HCEC 1CT (cell line): ENCODE measurements around the gene GRIK3.
"Not testable (repeated sequence)": the region's sequence is repeated elsewhere in the genome, so short reads cannot be mapped to it uniquely, and the experiment has no call there.

Source experiments
- DNase-seq: peaks from one replicate; pipeline ENCODE4 v3.0.0-alpha.2; 2017

The GRIK3 gene

GRCh38 chr1:36776256-36776655 is 258.1 kb downstream of the GRIK3 start:
- DNase-seq: no peak

GRCh38 chr1:36775716-36776115 is 258.6 kb downstream of the GRIK3 start:
- DNase-seq: no peak

DNA sequence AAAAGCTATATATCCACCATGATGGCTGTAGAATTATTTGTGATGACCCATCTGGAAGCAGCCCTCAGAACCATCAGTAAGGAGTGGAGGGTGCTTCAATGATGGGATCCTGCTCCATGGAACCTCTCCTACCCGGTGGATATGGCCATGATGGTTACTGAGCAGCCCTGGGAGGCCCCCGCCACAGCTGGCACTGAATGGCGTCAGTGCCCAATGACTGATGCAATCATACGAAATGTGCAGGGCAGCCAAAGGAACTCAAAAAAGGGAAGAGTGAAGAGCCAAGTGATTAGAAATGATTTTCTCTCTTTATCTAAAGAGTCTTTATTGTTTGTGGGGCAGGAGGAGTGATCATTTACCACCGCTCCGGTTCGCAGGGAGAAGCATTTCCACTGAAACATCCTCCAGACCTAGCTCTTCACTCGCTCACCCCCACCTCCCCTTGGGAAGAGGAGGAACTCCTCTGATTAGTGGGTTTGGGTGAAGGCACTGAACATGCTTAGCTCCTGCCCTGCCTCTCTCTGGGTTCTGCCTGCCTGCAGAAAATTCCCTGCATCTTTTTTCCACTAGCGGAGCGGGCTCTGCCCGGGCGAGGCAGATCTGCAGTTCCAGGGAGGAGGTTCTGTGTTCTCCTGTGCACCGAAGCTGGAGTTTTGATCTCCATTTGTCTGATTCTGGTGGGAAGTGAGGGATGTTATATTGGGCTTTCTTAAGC is 260.3 kb downstream of the GRIK3 start:
- DNase-seq: no peak

DNA sequence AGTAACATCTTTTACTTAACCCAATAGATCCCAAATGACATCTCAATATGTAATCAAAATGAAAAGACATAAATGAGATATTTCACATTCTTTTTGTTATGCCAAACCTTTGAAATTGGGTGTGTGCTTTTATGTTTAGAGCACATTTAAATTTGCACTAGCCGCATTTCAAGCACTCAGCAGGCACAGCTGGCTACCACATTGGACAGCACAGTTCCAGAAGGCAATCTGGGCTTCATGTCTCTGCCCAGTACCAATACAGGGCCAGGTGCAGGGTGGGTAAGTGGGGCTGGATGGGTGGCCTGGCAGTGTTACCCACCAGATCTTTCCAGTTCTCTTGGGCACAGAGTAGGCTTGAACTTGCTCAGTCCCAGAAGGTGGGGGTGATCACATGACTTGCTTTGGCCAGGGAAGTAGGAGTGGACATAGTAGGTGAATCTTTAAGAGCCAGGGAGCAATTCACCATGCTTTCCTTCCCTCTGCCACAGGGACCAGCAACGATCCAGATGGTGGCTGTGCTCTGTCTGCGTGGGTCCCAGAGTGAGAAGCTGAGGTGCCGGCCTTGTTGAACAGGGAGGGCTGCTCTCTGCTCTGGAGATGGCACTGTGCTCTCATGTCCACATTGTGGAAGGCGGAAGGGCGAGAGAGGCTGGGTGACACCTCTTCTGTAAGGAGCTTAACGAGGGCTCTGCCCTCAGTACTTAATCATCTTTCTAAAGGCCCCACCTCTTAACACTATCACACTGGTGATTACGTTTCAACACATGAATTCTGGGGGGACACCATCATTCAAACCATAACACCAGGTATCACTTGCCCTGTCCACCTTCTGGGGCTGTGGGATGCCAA is 261.4 kb downstream of the GRIK3 start:
- no peak for DNase-seq

- no peak for DNase-seq
These were observed 262.5 kb downstream of the GRIK3 start for GRCh38 chr1:36771660-36772284.

DNA sequence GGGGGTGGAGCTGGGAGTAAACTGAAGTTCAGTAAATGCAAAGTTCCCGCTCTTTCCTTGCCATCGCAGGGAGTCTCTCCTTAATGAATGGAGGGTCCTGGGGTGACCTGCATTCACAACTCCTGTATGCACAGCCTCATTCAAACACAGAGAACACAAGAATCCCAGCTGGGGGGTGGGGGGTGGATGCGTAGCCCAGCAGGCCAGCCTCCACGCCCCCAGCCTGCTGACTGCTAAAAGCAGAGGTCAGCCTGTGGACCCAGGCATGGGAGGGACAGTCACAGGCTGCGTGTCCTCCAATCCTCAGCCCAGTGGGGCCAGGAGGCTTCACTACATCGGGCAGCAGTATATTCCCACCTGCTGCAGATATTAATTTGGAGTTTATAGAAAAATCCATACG is 263.1 kb downstream of the GRIK3 start:
- no peak for DNase-seq

DNA sequence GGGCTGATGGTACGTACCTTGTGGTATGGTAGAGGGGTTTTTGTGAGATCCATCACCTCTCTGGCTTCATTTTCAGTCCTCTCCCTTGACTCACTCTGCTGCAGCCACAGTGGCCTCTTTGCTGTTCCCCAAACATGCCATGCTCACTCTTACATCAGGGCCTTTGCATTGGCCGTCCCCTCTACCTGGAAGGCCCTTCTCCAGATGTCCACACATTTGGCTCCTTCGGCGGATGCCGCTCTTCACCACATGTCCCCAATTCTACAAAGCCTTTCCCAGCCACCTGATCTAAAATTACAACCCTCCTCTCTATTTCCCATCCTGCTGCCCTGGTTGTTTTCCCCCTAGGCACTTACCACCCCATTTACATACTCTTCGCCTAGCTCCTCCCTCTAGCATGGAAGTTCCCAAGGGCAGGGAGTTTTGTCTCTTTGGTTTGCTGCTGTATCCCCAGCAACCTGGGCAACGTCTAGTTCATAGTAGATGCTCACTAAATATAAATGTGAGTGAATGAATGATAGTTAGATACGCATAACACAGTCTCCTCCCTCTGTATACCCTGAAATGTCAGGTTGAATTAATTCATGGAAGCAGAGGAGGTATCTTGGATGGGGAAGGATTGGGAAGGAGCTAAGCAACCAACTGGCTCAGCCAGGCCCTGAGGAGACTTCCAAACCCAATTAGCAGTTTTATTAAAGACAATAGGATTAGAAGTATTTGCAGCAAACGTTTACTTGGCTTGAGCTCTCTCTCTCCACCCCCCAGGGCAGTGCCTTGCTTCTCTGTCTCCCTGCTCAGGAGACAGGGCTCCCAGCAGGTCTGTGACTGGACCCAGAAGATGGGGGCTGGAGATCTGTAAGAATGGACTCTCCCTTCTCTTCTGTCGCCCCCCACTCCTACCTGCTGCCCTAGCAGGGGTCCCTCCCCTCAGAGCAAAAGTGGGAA is 264.2 kb downstream of the GRIK3 start:
- DNase-seq: no peak

GRCh38 chr1:36768486-36769178 is 265.7 kb downstream of the GRIK3 start:
- DNase-seq: no peak

DNA sequence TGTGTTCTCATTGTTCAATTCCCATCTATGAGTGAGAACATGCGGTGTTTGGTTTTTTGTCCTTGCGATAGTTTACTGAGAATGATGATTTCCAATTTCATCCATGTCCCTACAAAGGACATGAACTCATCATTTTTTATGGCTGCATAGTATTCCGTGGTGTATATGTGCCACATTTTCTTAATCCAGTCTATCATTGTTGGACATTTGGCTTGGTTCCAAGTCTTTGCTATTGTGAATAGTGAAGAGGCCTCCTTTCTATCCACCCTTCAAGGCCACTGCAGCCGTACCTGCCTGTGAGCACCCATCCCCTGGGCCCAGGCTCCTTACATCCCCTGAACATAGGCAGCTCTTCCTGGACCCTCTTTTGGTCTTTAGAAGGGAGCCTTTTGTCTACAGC is 266.9 kb downstream of the GRIK3 start:
- DNase-seq: not testable (repeated sequence)

GRCh38 chr1:36766481-36766880 is 267.8 kb downstream of the GRIK3 start:
- DNase-seq: no peak

DNA sequence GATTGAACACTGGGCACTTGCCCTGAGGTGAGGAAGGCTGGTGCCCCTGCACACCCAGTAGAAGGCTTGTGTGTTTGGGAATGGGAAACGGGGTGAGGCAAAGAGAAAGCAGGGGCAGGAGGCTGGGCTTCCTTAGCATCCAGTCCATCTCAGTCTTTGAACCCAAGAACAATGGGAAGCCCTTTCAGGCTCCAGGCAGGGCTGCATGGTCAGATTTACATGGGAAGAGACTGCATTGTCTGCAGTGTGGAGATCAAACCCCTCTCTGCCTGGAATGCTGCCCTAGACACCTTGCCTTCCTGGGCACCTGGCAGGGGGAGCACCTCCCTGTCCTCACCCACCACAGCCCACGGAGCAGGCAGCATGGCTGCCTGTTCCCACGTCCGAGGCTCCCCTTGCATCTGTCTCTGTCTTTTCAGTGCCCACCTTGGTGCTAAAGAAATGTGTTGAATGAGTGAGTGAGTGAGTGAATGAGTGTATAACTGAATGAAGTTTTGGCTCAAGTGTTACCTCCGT is 268.5 kb downstream of the GRIK3 start:
- DNase-seq: no peak

GRCh38 chr1:36764798-36765197 is 269.5 kb downstream of the GRIK3 start:
- DNase-seq: no peak

DNA sequence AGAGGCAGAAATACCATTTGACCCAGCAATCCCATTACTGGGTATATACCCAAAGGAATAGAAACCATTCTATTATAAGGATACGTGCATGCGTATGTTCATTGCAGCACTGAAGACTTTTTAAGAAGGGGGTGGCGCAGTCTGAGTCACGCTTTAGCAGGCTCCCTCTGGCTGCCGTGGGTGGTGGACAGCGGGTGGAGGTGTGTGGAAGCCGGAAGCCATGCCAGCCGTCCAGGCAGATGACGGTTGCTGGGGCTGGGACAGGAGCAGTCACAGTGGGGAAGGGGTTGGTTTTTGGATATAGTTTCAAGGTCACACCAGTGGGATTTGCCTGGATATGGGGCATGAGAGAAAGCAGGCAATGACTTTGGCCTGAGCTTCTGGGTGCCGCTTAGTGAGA is 270.5 kb downstream of the GRIK3 start:
- no peak for DNase-seq

DNA sequence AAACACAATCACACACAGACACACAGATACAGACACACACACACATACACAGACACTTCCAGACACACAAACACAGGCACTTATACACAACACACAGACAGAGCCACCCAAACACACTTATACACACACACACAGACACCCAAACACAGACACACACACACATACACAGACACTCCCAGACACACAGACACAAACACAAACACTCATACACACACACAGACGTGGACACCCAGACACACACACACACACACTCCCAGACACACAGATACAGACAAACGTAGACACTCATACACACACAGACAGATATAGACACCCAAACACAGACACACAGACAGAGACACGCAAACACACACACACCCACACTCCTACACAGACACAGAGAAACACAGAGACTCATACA is 272.1 kb downstream of the GRIK3 start:
- DNase-seq: no peak

GRCh38 chr1:36761113-36761512 is 273.2 kb downstream of the GRIK3 start:
- no peak for DNase-seq

DNA sequence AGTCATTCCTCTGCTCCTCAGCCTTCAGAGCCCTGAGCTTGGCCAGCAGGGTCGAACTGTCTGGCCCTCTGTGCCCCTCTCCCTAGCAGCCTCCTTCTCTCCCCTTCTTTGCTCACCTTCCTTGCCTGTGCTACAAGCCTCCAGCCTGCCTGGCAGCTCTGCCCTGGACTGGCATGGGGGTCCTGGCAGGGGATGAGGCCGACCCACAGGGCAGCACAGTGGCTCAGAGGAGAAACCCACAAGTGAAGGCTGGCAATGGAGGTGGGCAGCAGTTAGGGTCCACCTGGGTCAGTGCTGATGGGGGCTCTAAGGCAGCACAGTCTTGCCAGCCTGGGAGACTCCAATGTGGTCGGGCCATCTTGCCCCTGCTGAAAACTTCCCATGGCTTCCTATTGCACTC is 274.2 kb downstream of the GRIK3 start:
- DNase-seq: no peak

- no peak for DNase-seq
These were observed 275.0 kb downstream of the GRIK3 start for GRCh38 chr1:36759355-36759754.

- DNase-seq: no peak
These were observed 278.7 kb downstream of the GRIK3 start for GRCh38 chr1:36755303-36756230.

DNA sequence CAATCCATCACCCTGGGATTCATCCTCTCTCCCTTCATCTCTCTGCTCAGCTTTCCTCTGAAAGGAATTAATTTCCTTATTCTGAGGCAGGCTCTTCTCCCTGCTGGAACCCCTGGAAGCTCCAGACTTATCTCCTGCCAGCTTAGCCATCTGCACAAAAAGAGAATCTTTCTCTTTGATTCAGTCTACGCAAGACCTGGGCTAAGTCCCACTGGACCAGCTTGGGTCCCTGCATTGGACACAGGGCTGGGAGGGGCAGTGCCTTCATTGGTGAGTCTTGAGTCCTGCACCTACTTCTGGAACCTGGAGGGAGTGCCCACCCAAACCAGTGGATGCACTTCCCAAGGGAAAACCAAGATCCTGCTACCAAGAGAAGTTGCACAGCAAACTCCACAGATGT is 279.9 kb downstream of the GRIK3 start:
- no peak for DNase-seq

DNA sequence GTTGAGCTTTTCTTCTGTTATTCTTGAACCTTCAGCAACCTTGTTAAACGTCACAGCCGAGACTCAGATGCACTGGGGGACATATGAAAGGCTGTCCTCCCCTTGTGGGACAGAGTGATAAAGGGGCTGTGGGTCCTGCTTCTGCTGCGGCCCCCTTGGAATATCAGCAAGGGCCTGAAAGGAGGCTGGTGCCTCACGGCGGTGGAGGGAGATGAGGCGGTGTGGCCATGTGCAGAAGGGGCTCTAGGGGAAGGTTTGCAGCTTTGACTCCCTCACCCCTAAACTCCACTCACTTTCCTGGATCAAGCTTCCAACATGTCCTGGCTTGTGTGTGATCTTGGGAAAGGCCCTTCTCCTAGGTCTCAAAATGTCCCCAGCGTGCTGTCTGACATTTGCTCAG is 280.9 kb downstream of the GRIK3 start:
- DNase-seq: no peak

DNA sequence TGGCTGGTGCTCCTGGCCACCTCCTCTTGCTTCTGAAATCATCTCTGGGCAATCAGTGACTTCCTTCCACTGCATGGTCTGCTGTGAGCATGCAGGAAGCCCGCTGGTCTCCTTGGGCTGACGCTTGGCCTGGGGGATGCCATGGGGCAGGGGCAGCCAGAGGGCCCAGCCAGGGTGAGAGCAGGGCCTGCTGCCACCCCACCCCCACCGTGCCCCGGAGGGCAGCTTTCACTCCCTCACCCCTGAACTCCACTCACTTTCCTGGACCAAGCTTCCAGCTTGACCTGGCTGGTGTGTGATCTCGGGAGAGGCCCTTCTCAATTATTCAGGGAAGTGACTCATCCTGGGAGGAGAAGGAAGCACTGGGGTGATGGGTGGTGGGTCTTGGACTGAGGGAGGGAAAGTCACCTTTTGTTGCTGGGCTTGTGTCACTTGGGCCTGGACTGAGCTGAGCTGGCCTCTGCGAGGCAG is 281.4 kb downstream of the GRIK3 start:
- DNase-seq: no peak
